Posterior cingulate gyrus (tissue), 11 donors: ENCODE results near the gene NTSR1.
"Not testable (repeated sequence)": the region's sequence is repeated elsewhere in the genome, so short reads cannot be mapped to it uniquely, and the experiment has no call there.

Experiments
- DNase-seq, 10 donors: peaks; one replicate each; pipeline versions ENCODE4 v3.0.0 to v3.0.0-alpha.2; 2020 to 2021; ENCODE audit warnings: mixed read lengths in 3 of 10
- intact Hi-C: fragments of 100-400 bp; cut with DNase I; formaldehyde crosslinking; loops from one replicate; pipeline ENCODE4 v1.15.1; 2023

NTSR1 gene

DNA sequence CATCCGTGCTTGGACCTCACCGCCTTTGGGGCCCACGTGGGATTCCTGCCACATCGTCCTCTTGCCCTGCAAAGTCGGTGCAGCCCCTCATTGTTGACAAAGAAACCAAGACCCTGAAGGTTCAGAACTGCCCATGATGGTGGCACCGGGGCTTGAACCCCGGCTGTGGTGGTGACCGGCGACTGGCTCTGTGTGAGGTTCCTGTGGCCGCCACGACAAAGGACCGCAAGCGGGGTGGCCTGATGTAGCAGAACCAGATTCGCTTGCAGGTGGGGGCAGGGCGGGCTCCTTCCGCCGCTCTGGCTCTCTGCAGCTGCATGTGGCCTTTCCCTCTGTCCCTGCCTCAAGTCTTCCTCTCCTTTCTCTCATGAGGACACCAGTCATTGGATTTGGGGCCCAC lies 37.6 kb upstream of the NTSR1 start:
- no peak for DNase-seq
- intact Hi-C loops: no loop called here

DNA sequence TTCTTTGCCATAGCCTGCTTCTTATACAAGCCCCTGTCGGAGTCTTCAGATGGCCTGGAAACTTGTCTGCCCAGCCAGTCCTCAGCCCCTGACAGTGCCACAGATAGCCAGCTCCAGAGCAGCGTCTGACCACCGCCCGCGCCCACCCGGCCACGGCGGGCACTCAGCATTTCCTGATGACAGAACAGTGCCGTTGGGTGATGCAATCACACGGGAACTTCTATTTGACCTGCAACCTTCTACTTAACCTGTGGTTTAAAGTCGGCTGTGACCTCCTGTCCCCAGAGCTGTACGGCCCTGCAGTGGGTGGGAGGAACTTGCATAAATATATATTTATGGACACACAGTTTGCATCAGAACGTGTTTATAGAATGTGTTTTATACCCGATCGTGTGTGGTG lies 36.9 kb upstream of the NTSR1 start:
- DNase-seq: no peak
- intact Hi-C loops: no loop called here

- intact Hi-C loops: no loop called here
- no peak for DNase-seq
Measured at GRCh38 chr20:62674370-62674769, 34.3 kb upstream of the NTSR1 start.

GRCh38 chr20:62675156-62675876 lies 33.3 kb upstream of the NTSR1 start:
- intact Hi-C loops: no loop called here
- DNase-seq: no peak

DNA sequence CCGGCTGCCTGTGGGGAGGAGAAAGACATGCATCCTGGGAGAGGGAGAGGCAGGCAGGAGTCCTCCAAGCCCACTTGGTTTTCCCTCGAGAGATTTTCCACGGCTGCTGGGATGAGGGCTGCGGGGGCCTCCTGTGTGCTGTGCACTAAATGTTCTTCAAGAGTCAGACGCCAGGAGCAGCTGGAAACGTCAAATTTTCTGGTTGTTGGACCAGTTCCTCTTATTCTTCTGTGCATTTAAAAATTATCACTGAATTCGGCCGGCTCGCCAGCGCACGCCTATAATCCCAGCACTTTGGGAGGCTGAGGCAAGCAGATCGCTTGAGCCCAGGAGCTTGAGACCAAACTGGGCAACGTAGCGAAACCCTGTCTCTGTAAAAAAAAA lies 32.8 kb upstream of the NTSR1 start:
- intact Hi-C loops: no loop called here

GRCh38 chr20:62676976-62677375 lies 31.7 kb upstream of the NTSR1 start:
- intact Hi-C loops: no loop called here
- no peak for DNase-seq

More for the DNA sequence above, 32.8 kb upstream of the NTSR1 start:
- no peak for DNase-seq

- no peak for DNase-seq
- intact Hi-C loops: no loop called here
Measured at GRCh38 chr20:62677678-62678077, 31.0 kb upstream of the NTSR1 start.

GRCh38 chr20:62678553-62678952 lies 30.1 kb upstream of the NTSR1 start:
- DNase-seq: no peak
- intact Hi-C loops: no loop called here

DNA sequence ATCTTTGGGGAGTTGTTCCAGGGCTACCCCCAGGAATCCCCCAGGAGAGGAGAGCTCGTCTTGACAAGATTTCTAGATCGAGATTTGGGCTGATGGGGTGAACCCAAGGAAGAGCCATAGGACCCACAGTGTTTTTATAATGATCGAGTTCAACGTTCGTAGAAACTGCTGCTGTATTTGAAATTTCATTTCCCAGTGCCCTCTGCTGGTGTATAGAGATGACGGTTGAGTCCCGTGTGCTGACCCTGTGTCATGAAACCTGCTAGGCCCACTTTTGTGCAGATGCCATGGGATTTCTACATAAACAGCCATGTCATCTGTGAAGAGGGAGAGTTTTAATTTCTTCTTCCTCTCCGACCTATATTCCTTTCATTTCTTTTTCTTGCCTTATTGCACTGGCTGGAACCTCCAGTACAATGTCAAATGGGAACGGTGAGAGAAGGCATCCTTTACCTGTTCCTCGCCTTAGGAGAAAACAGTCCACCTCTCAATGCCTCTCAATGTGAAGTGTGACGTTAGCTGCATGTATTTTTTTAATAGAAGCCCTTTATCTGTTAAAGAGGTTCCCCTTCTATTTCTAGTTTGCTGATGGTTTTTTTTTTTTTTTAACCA lies 28.6 kb upstream of the NTSR1 start:
- intact Hi-C loops: no loop called here
- DNase-seq: no peak

DNA sequence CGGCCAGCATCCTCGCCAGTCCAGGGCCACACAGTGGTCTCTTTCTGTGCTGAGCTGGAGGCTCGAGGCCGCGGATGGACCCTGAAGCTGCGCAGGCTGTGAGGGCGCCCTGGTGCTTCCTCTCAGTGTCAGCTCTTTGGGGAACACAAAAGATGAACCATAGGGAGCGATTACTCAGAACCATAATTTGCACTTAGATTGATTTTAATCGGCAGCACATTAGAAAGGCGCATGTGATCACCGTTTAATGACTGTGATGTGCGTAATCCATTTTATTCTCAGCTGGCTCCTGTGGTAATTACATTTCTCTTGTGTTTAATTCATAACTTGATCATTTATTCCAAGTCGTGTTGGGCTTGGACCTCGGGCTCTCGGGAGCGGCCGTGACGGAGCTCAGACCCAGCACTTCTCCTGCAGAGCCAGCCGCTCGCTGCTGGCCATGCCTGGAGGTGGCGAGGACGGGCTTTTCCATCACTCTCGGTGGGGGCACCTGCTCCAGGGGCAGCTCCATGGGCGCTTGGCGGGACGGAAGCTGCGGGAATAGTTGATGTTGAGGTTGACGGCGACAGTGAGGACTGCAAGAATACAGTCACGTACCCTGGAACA lies 25.6 kb upstream of the NTSR1 start:
- intact Hi-C loops: no loop called here
- DNase-seq: no peak

DNA sequence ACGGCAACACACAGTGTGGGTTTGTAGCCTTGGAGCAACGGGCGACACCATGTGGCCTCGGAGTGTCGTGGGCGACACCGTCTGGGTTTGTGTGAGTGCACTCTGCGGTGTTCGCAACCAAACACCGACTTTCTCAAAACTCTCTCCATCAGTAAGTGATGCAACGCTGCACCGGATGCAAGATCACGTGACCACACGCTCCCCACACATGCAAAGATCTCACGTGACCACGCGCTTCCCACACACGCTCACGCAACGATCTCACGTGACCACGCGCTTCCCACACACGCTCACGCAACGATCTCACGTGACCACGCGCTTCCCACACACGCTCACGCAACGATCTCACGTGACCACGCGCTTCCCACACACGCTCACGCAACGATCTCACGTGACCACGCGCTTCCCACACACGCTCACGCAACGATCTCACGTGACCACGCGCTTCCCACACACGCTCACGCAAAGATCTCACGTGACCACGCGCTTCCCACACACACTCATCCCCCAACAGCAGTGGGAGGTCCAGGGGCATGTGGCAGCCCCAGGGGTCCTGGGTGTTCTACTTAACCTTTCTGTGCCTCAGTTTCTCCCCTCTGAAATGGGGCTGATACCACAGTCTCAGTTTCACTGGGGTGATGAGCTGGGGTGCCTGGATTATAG lies 24.8 kb upstream of the NTSR1 start:
- intact Hi-C loops: not testable (repeated sequence)

GRCh38 chr20:62684981-62685380 lies 23.7 kb upstream of the NTSR1 start:
- no peak for DNase-seq
- intact Hi-C loops: no loop called here

More for the DNA sequence above, 24.8 kb upstream of the NTSR1 start:
- DNase-seq: not testable (repeated sequence)

- intact Hi-C loops: no loop called here
- DNase-seq: peak in 2 of 10 donors; percentile 35
Measured at GRCh38 chr20:62685781-62686555, 22.7 kb upstream of the NTSR1 start.

DNA sequence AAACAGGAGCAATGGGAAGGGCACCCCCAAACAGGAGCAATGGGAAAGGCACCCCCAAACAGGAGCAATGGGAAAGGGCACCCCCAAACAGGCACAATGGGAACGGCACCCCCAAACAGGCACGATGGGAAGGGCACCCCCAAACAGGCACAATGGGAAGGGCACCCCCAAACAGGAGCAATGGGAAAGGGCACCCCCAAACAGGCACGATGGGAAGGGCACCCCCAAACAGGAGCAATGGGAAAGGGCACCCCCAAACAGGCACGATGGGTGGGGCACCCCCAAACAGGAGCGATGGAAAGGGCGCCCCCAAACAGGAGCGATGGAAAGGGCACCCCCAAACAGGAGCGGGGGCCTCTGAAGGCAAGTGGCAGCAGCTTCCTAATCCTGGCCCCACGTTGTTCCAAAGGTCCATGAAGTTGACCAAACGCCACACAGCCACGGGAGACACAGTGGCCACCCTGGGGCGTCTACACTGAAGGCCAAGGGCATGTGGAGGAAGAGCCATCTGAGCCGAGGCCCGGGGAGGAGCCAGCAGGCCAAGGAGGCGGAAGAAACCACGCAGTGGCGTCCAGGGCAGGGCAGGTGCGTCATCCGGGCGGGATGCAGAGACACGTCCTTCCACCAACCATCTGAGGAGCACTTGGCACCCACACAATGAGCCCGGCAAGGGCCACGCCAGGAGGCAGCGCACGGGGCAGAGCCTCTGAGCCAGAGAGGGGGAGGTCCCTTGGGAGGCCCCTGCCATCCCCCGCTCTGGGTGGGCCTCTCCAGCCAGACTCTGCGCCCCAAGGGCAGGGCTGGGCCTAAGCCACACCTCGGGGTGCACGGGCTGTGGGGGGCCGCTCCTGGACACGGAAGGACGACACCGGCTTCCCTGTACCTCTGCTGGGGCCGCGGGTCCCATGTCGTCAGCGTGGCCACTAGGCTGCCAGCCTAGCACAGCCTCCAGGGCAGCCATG lies 21.5 kb upstream of the NTSR1 start:
- intact Hi-C loops: no loop called here
- no peak for DNase-seq

- intact Hi-C loops: no loop called here
Measured at GRCh38 chr20:62688083-62688482, 20.6 kb upstream of the NTSR1 start.

GRCh38 chr20:62688855-62689460 lies 19.7 kb upstream of the NTSR1 start:
- intact Hi-C loops: no loop called here
- no peak for DNase-seq

More at GRCh38 chr20:62688083-62688482, 20.6 kb upstream of the NTSR1 start:
- no peak for DNase-seq

- intact Hi-C loops: no loop called here
- DNase-seq: no peak
Measured at GRCh38 chr20:62689861-62690260, 18.8 kb upstream of the NTSR1 start.

GRCh38 chr20:62690261-62690820 lies 18.3 kb upstream of the NTSR1 start:
- intact Hi-C loops: no loop called here
- no peak for DNase-seq

DNA sequence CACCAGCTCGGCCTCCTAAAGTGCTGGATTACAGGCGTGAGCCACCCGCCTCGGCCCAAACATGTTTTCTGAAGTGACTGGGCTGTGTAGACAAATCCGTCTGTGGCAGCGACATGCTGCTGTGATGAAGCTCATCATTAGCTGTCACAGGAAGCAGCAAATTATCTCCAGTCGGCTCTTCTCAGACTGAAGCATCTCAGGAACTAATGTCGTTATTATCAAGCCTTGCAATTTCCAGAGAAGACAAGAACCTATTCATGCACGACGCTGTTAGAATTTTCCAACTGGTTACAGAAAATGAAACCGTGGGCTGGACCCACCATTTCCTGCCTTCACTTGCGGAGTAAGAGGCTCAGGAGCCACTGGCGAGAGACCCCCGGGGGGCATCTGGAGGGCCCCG lies 17.1 kb upstream of the NTSR1 start:
- DNase-seq: no peak
- intact Hi-C loops: no loop called here
